ENCODE data around the gene CSTF3.

CSTF3 gene

DNA sequence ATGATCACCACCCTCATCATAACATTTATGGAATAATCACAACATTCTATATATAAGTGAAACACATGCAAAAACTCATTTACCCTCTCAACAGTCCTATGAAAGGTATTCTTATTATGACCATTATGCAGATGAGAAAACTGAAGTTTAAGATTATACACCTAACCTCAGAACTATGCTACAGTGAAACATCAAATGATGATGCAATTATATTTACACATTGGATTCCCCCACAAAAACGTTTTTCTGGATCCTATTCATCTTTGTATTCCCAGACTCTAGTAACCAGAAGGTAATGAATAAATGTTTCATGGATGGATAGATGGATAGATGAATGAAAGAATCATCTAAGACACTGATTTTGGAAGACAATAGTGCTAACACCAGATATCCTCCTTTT lies 67.1 kb downstream of the CSTF3 start:
- H4K20me1 ChIP-seq (ENCODE audit: insufficient read depth, low read length), result no peaks in the 10 kb centered on the region
- H3K27me3 ChIP-seq (ENCODE audit: insufficient read depth, low read length, poor library complexity), result no peaks in the 10 kb centered on the region
- ATAC-seq (ENCODE audit: insufficient read depth, low read depth) (no peak), DNase-seq (no peak)
- no peak overlapping the region for H2AFZ ChIP-seq (ENCODE audit: low read depth, low read length)
- no peak overlapping the region for H3K9ac ChIP-seq (ENCODE audit: low read depth, low read length)
- H3K36me3 ChIP-seq (ENCODE audit: insufficient read depth, low read length), result peaks cover 73% of the 10 kb centered on the region
- no peaks in the 10 kb centered on the region for H3K9me3 ChIP-seq (ENCODE audit: insufficient read depth, low read length, severe bottlenecking)
- no peak for TF ChIP-seq CTCF (IDR thresholded peaks at IDR 0.05; ENCODE audit: borderline replicate concordance, extremely low read depth, low read length, poor library complexity, severe bottlenecking)
- TF ChIP-seq EZH2 (IDR thresholded peaks at IDR 0.05; ENCODE audit: borderline replicate concordance, low read depth, low read length, severe bottlenecking), result no peak
- H3K4me2 ChIP-seq (ENCODE audit: insufficient read depth, low read length), result no peak overlapping the region
- no peak overlapping the region for H3K4me3 ChIP-seq (ENCODE audit: low read depth in 1 of 2, low read length in 2 of 2)
- H3K79me2 ChIP-seq (ENCODE audit: insufficient read depth, low read length), result no peaks in the 10 kb centered on the region
- no peaks in the 10 kb centered on the region for H3K4me1 ChIP-seq (ENCODE audit: insufficient read depth, low read length)
- no peak overlapping the region for H3K27ac ChIP-seq (ENCODE audit: low read length)

DNA sequence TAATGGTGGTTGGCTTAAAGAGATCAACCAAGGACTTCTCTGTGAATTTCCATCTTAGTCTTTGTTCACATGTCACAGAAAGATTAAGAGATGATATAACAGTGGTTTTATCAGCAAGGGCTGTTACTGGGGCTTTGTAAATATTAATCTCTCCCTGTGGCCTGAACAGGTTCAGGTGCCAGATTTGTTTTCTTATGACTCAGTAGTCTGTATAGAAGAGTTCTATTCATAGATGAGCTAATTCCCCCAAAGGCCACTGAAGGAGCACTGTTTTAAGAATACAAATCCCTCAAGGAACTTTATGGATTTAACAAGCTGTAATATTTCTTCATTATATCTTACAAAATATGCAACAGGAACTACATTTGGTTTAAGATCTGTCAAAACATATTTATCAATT lies 71.5 kb downstream of the CSTF3 start:
- no peaks in the 10 kb centered on the region for H3K27me3 ChIP-seq (ENCODE audit: insufficient read depth, low read length, poor library complexity)
- no peak overlapping the region for H3K4me2 ChIP-seq (ENCODE audit: insufficient read depth, low read length)

DNA sequence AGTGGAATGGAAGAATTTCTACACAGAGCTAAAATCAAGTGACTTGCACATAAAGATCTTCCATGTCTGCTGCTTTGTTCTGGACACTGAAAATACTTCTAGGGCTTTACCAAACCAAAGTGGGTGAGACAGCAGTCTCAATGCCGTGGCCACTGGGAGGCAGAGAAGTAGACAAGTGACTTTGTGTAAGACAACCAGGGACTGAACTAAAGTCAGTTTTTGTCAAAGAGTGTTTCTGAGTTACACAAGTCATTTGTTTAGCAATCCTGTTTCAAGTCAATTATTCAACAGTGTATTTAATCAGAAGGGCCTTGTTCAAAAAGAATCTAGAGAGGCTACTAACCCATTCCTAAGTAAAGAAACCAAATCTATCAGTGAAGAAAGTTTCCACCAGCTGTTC lies 75.3 kb downstream of the CSTF3 start:
- H4K20me1 ChIP-seq (ENCODE audit: insufficient read depth, low read length), result no peaks in the 10 kb centered on the region
- no peak overlapping the region for H3K9ac ChIP-seq (ENCODE audit: low read depth, low read length)
- H2AFZ ChIP-seq (ENCODE audit: low read depth, low read length), result no peak overlapping the region
- H3K4me1 ChIP-seq (ENCODE audit: insufficient read depth, low read length), result no peaks in the 10 kb centered on the region
- peaks cover 68% of the 10 kb centered on the region for H3K36me3 ChIP-seq (ENCODE audit: insufficient read depth, low read length)
- no peak for DNase-seq
- H3K4me2 ChIP-seq (ENCODE audit: insufficient read depth, low read length), result no peak overlapping the region
- no peaks in the 10 kb centered on the region for H3K79me2 ChIP-seq (ENCODE audit: insufficient read depth, low read length)
- TF ChIP-seq EZH2 (IDR thresholded peaks at IDR 0.05; ENCODE audit: borderline replicate concordance, low read depth, low read length, severe bottlenecking) (no peak), CTCF (IDR thresholded peaks at IDR 0.05; ENCODE audit: borderline replicate concordance, extremely low read depth, low read length, poor library complexity, severe bottlenecking) (no peak)
- ATAC-seq (ENCODE audit: insufficient read depth, low read depth), result no peak
- H3K27ac ChIP-seq (ENCODE audit: low read length), result no peak overlapping the region
- H3K9me3 ChIP-seq (ENCODE audit: insufficient read depth, low read length, severe bottlenecking), result no peaks in the 10 kb centered on the region
- H3K4me3 ChIP-seq (ENCODE audit: low read depth in 1 of 2, low read length in 2 of 2), result no peak overlapping the region
- no peaks in the 10 kb centered on the region for H3K27me3 ChIP-seq (ENCODE audit: insufficient read depth, low read length, poor library complexity)

More for the DNA sequence above, 71.5 kb downstream of the CSTF3 start:
- Histone ChIP-seq H3K4me3 (ENCODE audit: low read depth in 1 of 2, low read length in 2 of 2) (no peak overlapping the region), H3K36me3 (ENCODE audit: insufficient read depth, low read length) (peaks cover 56% of the 10 kb centered on the region; the same call in 1 of the 2 replicates), H3K4me1 (ENCODE audit: insufficient read depth, low read length) (no peaks in the 10 kb centered on the region), H3K79me2 (ENCODE audit: insufficient read depth, low read length) (no peaks in the 10 kb centered on the region), H4K20me1 (ENCODE audit: insufficient read depth, low read length) (no peaks in the 10 kb centered on the region), H3K9me3 (ENCODE audit: insufficient read depth, low read length, severe bottlenecking) (no peaks in the 10 kb centered on the region), H2AFZ (ENCODE audit: low read depth, low read length) (no peak overlapping the region), H3K27ac (ENCODE audit: low read length) (no peak overlapping the region), H3K9ac (ENCODE audit: low read depth, low read length) (no peak overlapping the region)
- ATAC-seq (ENCODE audit: insufficient read depth, low read depth) (no peak), DNase-seq (no peak)
- TF ChIP-seq EZH2 (IDR thresholded peaks at IDR 0.05; ENCODE audit: borderline replicate concordance, low read depth, low read length, severe bottlenecking) (no peak), CTCF (IDR thresholded peaks at IDR 0.05; ENCODE audit: borderline replicate concordance, extremely low read depth, low read length, poor library complexity, severe bottlenecking) (no peak)

DNA sequence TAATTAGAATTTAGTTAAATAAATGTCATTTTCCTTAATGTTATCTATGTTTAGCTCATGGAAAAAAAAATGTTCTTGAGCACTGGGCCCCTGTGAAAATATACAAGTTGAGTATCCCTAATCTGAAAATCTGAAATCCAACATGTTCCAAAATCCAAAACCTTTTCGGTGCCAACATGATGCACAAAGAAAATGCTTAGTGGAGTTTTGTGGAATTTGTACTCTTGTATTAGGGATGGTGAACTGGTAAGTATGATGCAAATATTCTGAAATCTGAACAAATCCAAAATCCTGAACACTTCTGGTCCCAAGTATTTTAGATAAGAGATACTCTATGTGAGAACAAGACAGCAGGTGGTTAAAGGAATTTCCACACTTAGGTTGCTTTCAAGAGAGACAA lies 77.4 kb downstream of the CSTF3 start:
- Histone ChIP-seq H3K36me3 (ENCODE audit: insufficient read depth, low read length) (peaks cover 63% of the 10 kb centered on the region), H3K79me2 (ENCODE audit: insufficient read depth, low read length) (no peaks in the 10 kb centered on the region), H3K4me2 (ENCODE audit: insufficient read depth, low read length) (no peak overlapping the region), H3K4me1 (ENCODE audit: insufficient read depth, low read length) (no peaks in the 10 kb centered on the region), H3K27ac (ENCODE audit: low read length) (no peak overlapping the region), H2AFZ (ENCODE audit: low read depth, low read length) (no peak overlapping the region), H3K9ac (ENCODE audit: low read depth, low read length) (no peak overlapping the region), H4K20me1 (ENCODE audit: insufficient read depth, low read length) (no peaks in the 10 kb centered on the region), H3K9me3 (ENCODE audit: insufficient read depth, low read length, severe bottlenecking) (no peaks in the 10 kb centered on the region), H3K4me3 (ENCODE audit: low read depth in 1 of 2, low read length in 2 of 2) (no peak overlapping the region), H3K27me3 (ENCODE audit: insufficient read depth, low read length, poor library complexity) (no peaks in the 10 kb centered on the region)
- DNase-seq (no peak), ATAC-seq (ENCODE audit: insufficient read depth, low read depth) (no peak)
- TF ChIP-seq EZH2 (IDR thresholded peaks at IDR 0.05; ENCODE audit: borderline replicate concordance, low read depth, low read length, severe bottlenecking), result no peak
- no peak for TF ChIP-seq CTCF (IDR thresholded peaks at IDR 0.05; ENCODE audit: borderline replicate concordance, extremely low read depth, low read length, poor library complexity, severe bottlenecking)

Data from DND-41 (cell line).